Ramos (cell line): Measurements from ENCODE around the gene ACOD1.

Experiments used
- in situ Hi-C: fragments of 300-500 bp; cut with MboI; formaldehyde crosslinking; loops from one replicate; pipeline ENCODE4 v1.14.3; 2022; ENCODE audit warnings: low sequenced_read_pairs; ENCODE audit not compliant: unreplicated experiment

ACOD1 gene

GRCh38 chr13:76980075-76980718, 31.9 kb downstream of the ACOD1 start:
- in situ Hi-C loops = no loop called here

GRCh38 chr13:76982061-76982460, 33.8 kb downstream of the ACOD1 start:
- in situ Hi-C loops = no loop called here

- in situ Hi-C loops = no loop called here
Observed at GRCh38 chr13:76983676-76984075, 35.4 kb downstream of the ACOD1 start.

DNA sequence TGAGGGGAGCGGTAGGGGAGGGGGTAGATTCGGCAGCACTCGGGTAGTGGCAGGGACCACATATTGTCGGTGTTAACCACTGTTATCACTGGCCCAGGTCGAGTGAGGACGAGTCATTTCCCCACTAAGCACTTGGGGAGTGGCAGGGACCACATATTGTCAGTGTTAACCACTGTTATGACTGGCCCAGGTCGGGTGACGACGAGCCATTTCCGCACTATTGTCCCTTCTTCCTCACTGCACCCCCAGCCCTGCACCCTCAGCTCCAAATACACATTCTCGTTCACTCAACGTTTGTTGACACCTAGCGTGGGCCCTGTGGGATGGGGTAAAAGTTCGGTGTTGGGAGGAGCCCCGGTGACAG, 43.1 kb downstream of the ACOD1 start:
- in situ Hi-C loops = no loop called here

DNA sequence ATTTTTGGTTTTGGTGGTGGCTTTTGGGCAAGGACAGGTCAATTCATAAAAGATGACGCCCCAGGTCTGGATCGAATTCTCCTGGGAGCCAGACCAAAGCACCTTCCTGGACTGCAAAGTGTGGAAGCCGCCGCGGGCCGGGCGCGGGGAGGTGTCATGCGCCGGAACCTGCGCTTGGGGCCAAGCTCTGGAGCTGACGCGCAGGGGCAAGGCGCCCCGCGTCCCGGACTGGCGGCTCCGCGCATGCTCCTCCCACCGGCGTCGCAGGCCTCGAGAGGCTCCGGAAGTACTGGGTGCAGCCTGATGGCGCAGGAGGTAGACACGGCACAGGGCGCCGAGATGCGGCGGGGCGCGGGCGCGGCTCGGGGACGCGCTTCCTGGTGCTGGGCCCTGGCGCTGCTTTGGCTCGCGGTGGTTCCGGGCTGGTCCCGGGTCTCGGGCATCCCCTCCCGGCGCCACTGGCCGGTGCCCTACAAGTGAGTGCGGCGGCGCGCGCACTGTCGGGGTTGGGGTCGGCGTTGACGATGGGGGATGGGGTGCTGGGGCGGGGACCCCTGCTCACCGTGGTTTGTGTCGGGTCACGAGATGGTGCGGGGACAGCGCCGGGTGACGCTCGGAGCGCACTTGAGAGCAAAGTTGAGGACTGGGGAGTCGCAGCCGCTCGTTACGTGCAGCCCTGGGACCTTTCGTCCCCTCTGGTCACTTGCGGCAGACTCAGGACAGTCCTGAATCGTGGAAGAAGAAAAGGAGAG, 43.7 kb downstream of the ACOD1 start, which contains the start of gene CLN5:
Gene CLN5, plus strand, starts transcription at position 286 of the 752 bp plus-strand sequence. Its CDS starts 18 bp downstream, at position 304.
- in situ Hi-C loops = no loop called here

GRCh38 chr13:76992548-76993001, 44.3 kb downstream of the ACOD1 start:
- in situ Hi-C loops = no loop called here

DNA sequence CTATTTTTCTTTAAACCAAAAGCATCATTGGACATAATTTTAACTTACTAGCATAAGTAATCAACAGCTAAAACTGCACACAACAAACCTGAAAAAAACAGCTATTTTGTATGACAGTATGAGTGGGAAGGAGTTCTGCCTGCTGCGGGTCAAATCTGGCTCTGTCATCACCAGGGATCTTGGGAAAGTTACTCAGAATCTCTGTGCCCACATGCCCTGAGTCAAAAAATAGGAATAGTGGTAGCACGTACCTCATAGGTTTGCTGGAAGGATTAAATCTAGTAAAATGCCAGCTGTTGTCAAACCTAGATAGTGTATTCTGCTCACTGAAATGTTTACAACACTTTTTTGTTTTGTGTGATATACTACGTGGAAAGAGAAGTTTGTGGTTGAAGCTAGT, 44.7 kb downstream of the ACOD1 start:
- in situ Hi-C loops = no loop called here

GRCh38 chr13:76993473-76993872, 45.2 kb downstream of the ACOD1 start:
- in situ Hi-C loops = no loop called here

GRCh38 chr13:76994281-76994680, 46.0 kb downstream of the ACOD1 start:
- in situ Hi-C loops = no loop called here

DNA sequence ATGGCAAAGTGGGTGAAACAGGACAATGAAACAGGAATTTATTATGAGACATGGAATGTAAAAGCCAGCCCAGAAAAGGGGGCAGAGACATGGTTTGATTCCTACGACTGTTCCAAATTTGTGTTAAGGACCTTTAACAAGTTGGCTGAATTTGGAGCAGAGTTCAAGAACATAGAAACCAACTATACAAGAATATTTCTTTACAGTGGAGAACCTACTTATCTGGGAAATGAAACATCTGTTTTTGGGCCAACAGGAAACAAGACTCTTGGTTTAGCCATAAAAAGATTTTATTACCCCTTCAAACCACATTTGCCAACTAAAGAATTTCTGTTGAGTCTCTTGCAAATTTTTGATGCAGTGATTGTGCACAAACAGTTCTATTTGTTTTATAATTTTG, 52.2 kb downstream of the ACOD1 start:
- in situ Hi-C loops = no loop called here

DNA sequence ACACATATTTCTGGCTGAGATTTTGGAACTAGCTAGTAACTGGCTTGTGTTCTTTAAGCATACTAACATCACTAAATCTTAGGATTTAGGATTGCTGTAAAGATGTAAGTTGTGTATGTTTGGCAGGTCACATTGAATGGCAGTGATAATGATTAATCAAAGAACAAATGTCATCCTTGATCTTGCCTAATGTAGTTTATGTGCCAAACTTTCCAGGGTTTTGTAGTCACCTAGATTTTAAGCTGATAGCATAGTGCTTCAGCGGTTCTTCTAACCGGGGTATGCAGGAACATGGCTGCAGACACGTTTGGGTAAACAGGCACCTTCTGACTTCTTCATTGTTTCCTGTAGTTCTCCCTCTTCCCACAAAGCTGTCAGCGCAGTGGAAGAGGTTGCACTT, 53.2 kb downstream of the ACOD1 start:
- in situ Hi-C loops = no loop called here

DNA sequence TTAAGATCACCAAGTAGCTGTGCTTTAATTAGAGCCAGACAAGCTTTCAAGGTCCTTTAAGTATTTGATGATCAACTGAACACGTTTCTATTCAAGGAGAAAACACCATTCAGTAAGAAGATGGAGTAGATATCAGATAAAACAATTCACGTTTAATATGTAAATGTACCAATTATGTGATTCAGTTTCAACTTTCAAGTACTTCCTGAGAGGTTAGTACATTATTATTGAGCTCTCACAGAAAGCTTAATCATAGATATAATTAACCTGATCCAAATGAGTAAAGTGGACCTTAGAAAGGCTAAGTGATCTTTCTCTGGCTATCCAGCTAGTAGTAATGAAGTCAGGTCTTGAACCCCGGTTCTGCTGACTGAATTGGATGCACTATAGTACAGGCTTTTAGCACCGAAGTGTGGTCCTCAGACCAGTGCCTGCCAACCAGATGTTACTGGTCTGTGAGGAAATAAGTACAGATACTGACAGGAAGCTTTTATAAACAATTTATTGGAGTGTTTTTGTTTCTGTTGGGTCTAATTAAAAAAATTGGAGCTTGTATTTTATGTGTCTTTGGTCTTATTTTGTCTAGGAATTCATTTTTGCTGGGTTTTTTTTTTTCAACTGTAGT, 53.8 kb downstream of the ACOD1 start:
- in situ Hi-C loops = no loop called here

DNA sequence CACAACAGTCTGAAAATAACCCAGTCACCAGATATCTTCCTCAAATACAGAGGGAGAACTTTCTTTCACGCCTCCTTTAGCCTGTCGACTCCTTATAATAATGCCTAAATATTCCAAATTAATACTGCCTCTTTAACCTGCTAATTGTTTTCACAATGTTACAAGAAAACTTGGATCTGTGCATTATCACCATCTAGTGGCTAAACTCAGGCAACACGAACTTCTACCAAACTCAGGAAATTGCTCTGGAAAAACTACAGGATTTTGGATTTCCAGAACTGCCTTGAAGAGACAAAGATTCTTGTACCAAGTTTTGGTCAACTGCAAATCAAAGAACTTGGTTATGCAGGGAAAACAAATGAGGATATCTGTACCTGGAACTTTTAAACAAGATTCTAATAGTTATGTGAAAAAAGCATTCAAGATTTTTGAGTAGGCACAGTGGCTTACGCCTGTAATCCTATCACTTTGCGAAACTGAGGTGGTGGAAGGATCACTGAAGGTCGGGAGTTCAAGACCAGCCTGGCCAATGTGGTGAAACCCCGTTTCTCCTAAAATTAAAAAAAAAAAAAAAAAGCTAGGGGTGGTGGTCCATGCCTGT, 54.4 kb downstream of the ACOD1 start:
- in situ Hi-C loops = no loop called here
